Peyer's patch (tissue), 4 donors: ENCODE measurements around the gene C10orf53. TPM values are rescaled to one million over a fixed set of nuclear protein-coding genes. Genes with fewer than 3 reads are reported as not detected.

ENCODE experiments used
- DNase-seq, 3 donors: peaks; one replicate each; pipeline ENCODE4 v3.0.0-alpha.2; 2017 to 2019
- H3K27ac ChIP-seq, 4 donors: fragments of 200-600 bp; sonication (generic); one replicate each; pipeline ENCODE4 v1.5.1; 2016 to 2019
- H3K27me3 ChIP-seq, 2 donors: fragments of 200-600 bp; sonication (generic); one replicate each; pipeline ENCODE4 v1.5.1; 2019
- H3K36me3 ChIP-seq, 3 donors: fragments of 200-600 bp; sonication (generic); one replicate each; pipeline ENCODE4 v1.5.1; 2016 to 2019
- H3K4me1 ChIP-seq, 4 donors: fragments of 200-600 bp; sonication (generic); one replicate each; pipeline ENCODE4 v1.5.1; 2016 to 2019
- H3K4me3 ChIP-seq, 4 donors: fragments of 200-600 bp; sonication (generic); 1 replicate in 3 of 4; 2 replicates in 1 of 4; pipeline ENCODE4 v1.5.1; 2016 to 2019; ENCODE audit warnings: mild to moderate bottlenecking in 1 of 4
- H3K9me3 ChIP-seq, 4 donors: fragments of 200-600 bp; sonication (generic); one replicate each; pipeline ENCODE4 v1.5.1; 2016 to 2019; ENCODE audit warnings: mild to moderate bottlenecking in 1 of 4
- CTCF ChIP-seq, 6 experiments: fragments of 450-650 bp in 4 of 6; fragments of 200-600 bp in 2 of 6; sonication (generic) in 1 of 6; IDR thresholded peaks; one replicate each; pipeline ENCODE4 v1.5.1; 2017 to 2019; ENCODE audit warnings: antibody characterized with exemption in 6 of 6, mild to moderate bottlenecking in 3 of 6, moderate library complexity in 1 of 6
- POLR2A ChIP-seq, 2 donors: fragments of 450-650 bp; IDR thresholded peaks; one replicate each; pipeline ENCODE4 v1.5.1; 2017; ENCODE audit warnings: antibody characterized with exemption in 2 of 2, mild to moderate bottlenecking in 2 of 2, moderate library complexity in 2 of 2
- total RNA-seq, 4 donors: library from RNA; depleted of rRNA; stranded (reverse); fragments of >200 nt; gene quantifications; one replicate each; pipeline ENCODE4 v1.1.0, GENCODE V29; 2016

Gene C10orf53
- total RNA-seq, 4 donors from 2014 or later, result not detected

GRCh38 chr10:49696311-49696710 is 16.9 kb downstream of the C10orf53 start:
- H3K9me3 ChIP-seq, result no peaks in the 10 kb centered on the region
- H3K4me3 ChIP-seq, result no peak overlapping the region
- H3K27ac ChIP-seq, result no peak overlapping the region
- DNase-seq, result no peak
- H3K27me3 ChIP-seq, result no peaks in the 10 kb centered on the region
- no peaks in the 10 kb centered on the region for H3K36me3 ChIP-seq
- TF ChIP-seq CTCF (IDR thresholded peaks at IDR 0.05), result no peak
- TF ChIP-seq POLR2A (IDR thresholded peaks at IDR 0.05), result no peak
- H3K4me1 ChIP-seq, result no peaks in the 10 kb centered on the region

- TF ChIP-seq CTCF (IDR thresholded peaks at IDR 0.05), result no peak
- TF ChIP-seq POLR2A (IDR thresholded peaks at IDR 0.05), result no peak
Measured at GRCh38 chr10:49698679-49699078, 19.2 kb downstream of the C10orf53 start.

GRCh38 chr10:49700211-49700610 is 20.8 kb downstream of the C10orf53 start:
- no peak for DNase-seq
- no peaks in the 10 kb centered on the region for H3K27me3 ChIP-seq
- TF ChIP-seq POLR2A (IDR thresholded peaks at IDR 0.05), result no peak
- TF ChIP-seq CTCF (IDR thresholded peaks at IDR 0.05), result no peak
- no peak overlapping the region for H3K4me3 ChIP-seq
- H3K27ac ChIP-seq, result no peak overlapping the region
- H3K4me1 ChIP-seq, result no peaks in the 10 kb centered on the region
- H3K36me3 ChIP-seq, result no peaks in the 10 kb centered on the region
- no peaks in the 10 kb centered on the region for H3K9me3 ChIP-seq

More at GRCh38 chr10:49698679-49699078, 19.2 kb downstream of the C10orf53 start:
- H3K36me3 ChIP-seq, result no peaks in the 10 kb centered on the region
- H3K4me1 ChIP-seq, result no peaks in the 10 kb centered on the region
- H3K27me3 ChIP-seq, result no peaks in the 10 kb centered on the region
- H3K27ac ChIP-seq, result no peak overlapping the region
- no peak overlapping the region for H3K4me3 ChIP-seq
- no peaks in the 10 kb centered on the region for H3K9me3 ChIP-seq
- no peak for DNase-seq

GRCh38 chr10:49700997-49701396 is 21.5 kb downstream of the C10orf53 start:
- no peak for DNase-seq
- H3K4me3 ChIP-seq, result no peak overlapping the region
- H3K27ac ChIP-seq, result no peak overlapping the region
- TF ChIP-seq POLR2A (IDR thresholded peaks at IDR 0.05) (no peak), CTCF (IDR thresholded peaks at IDR 0.05) (no peak)
- no peaks in the 10 kb centered on the region for H3K36me3 ChIP-seq
- H3K9me3 ChIP-seq, result no peaks in the 10 kb centered on the region
- H3K27me3 ChIP-seq, result no peaks in the 10 kb centered on the region
- no peaks in the 10 kb centered on the region for H3K4me1 ChIP-seq

GRCh38 chr10:49707585-49707984 is 28.1 kb downstream of the C10orf53 start:
- Histone ChIP-seq H3K27ac (no peak overlapping the region), H3K9me3 (no peaks in the 10 kb centered on the region), H3K27me3 (no peaks in the 10 kb centered on the region), H3K4me1 (no peaks in the 10 kb centered on the region), H3K36me3 (no peaks in the 10 kb centered on the region), H3K4me3 (no peak overlapping the region)
- TF ChIP-seq POLR2A (IDR thresholded peaks at IDR 0.05) (no peak), CTCF (IDR thresholded peaks at IDR 0.05) (no peak)
- DNase-seq, result no peak

GRCh38 chr10:49709934-49710333 is 30.5 kb downstream of the C10orf53 start:
- Histone ChIP-seq H3K27ac (no peak overlapping the region), H3K9me3 (no peaks in the 10 kb centered on the region), H3K27me3 (no peaks in the 10 kb centered on the region), H3K4me1 (no peaks in the 10 kb centered on the region), H3K36me3 (no peaks in the 10 kb centered on the region), H3K4me3 (no peak overlapping the region)
- TF ChIP-seq CTCF (IDR thresholded peaks at IDR 0.05) (no peak), POLR2A (IDR thresholded peaks at IDR 0.05) (no peak)
- no peak for DNase-seq
